Uterus (tissue), 4 donors: Measurements from ENCODE around the gene C4orf36. TPM values are rescaled to one million over a fixed set of nuclear protein-coding genes. Genes with fewer than 3 reads are reported as not detected.

ENCODE experiments used
- total RNA-seq, 4 donors: library from RNA; depleted of rRNA in 3 of 4; stranded (reverse); fragments of >200 nt in 3 of 4; gene quantifications; one replicate each; pipeline versions ENCODE4 v1.1.0 to v1.2.4, GENCODE V29; 2014 to 2023
- donor health status: DM: yes; HTN: yes; CAD: no.

C4orf36 gene
- total RNA-seq, 4 donors from 2014 or later: 0.91 to 4.8 TPM; not detected in 2

Other genes with a start within 250 kb of the C4orf36 start
- 10 to 100 TPM in 1 of 4 donors, 1 to 10 TPM in 2, not detected in 1; 2.0 to 23.8 (median 6.5) TPM for gene SLC10A6, start 43.0 kb downstream of the C4orf36 start, total RNA-seq
- 100 to 1,000 TPM in 2 of 4 donors, 10 to 100 TPM in 2; 26.7 to 200 (median 92.5) TPM for gene AFF1, start 42.6 kb upstream of the C4orf36 start, total RNA-seq